Right lobe of liver (tissue), 6 donors: Measurements from ENCODE around the gene BCL2. TPM values are rescaled to one million over a fixed set of nuclear protein-coding genes. Genes with fewer than 3 reads are reported as not detected.
A peak's percentile ranks its signal among the peaks of the same experiment; 100 is the strongest.

ENCODE experiments used
- ATAC-seq, 4 donors: fragments of 200-7000 bp; cut with Tn5 transposase; one replicate each; pipeline ENCODE4 v1.9.1; 2020; ENCODE audit warnings: mild to moderate bottlenecking in 4 of 4, moderate library complexity in 4 of 4
- DNase-seq, 3 donors: peaks; one replicate each; pipeline ENCODE4 v3.0.0-alpha.2; 2020
- H3K27ac ChIP-seq, 3 donors: fragments of 200-600 bp; one replicate each; pipeline ENCODE4 v1.8.0; 2022
- H3K27me3 ChIP-seq, 2 donors: fragments of 200-600 bp; one replicate each; pipeline ENCODE4 v1.8.0; 2022
- H3K36me3 ChIP-seq, 4 donors: fragments of 200-600 bp; sonication (generic) in 1 of 4; one replicate each; pipeline versions ENCODE4 v1.5.1 to v1.8.0; 2017 to 2022; ENCODE audit warnings: control low read depth in 1 of 4
- H3K4me1 ChIP-seq, 4 donors: fragments of 200-600 bp; sonication (generic) in 1 of 4; one replicate each; pipeline versions ENCODE4 v1.5.1 to v1.8.0; 2017 to 2022; ENCODE audit warnings: control low read depth in 1 of 4
- H3K4me3 ChIP-seq, 3 donors: fragments of 200-600 bp; one replicate each; pipeline ENCODE4 v1.8.0; 2022
- H3K9me3 ChIP-seq, 4 donors: fragments of 200-600 bp; sonication (generic) in 1 of 4; one replicate each; pipeline versions ENCODE4 v1.5.1 to v1.8.0; 2017 to 2022; ENCODE audit warnings: control low read depth in 1 of 4
- POLR2A ChIP-seq: fragments of 450-650 bp; IDR thresholded peaks from one replicate; pipeline ENCODE4 v1.6.1; 2017; ENCODE audit warnings: antibody characterized with exemption, mild to moderate bottlenecking
- whole genome bisulfite sequencing: methylation state at CpG from one replicate; pipeline ENCODE4 v1.1.6; 2018; ENCODE audit warnings: low coverage, low lambda C conversion rate; ENCODE audit not compliant: insufficient coverage; ENCODE audit errors: missing lambda C conversion rate; 5-methylcytosine and 5-hydroxymethylcytosine counted together
- intact Hi-C, 2 donors: fragments of 100-400 bp; cut with DNase I; formaldehyde crosslinking; loops; one replicate each; pipeline versions ENCODE4 v1.11.2 to v1.14.1; 2022
- total RNA-seq, 6 experiments: library from RNA; depleted of rRNA in 2 of 6; stranded (reverse); fragments of >200 nt in 2 of 6; fragmentation: NEBNext Ultra II Directional in 3 of 6; extraction: Animal tissue kit (Norgen Biotek cat#: 25700) in 3 of 6; gene quantifications; one replicate each; pipeline versions ENCODE4 v1.1.0 to v1.2.4, GENCODE V29; 2016 to 2023
- TF ChIP-seq, protein P1 (sequence below), 4 donors: fragments of 200-600 bp in 3 of 4; fragments of 450-650 bp in 1 of 4; IDR thresholded peaks; one replicate each; pipeline versions ENCODE4 v1.5.1 to v1.8.0; 2016 to 2022; ENCODE audit warnings: antibody characterized with exemption in 4 of 4, mild to moderate bottlenecking in 2 of 4
- donor health status: DM: no; HTN: yes; CAD: no.
- donor health status: DM: no; HTN: no; CAD: no.
- donor health status: DM: no; HTN: no; CAD: no.
- donor health status: DM: no; HTN: yes; CAD: no.
- donor health status: DM: no; HTN: yes; CAD: no.

BCL2 gene
- total RNA-seq, 6 experiments from 2014 or later = 0.73 to 4.7 (median 2.7) TPM

DNA sequence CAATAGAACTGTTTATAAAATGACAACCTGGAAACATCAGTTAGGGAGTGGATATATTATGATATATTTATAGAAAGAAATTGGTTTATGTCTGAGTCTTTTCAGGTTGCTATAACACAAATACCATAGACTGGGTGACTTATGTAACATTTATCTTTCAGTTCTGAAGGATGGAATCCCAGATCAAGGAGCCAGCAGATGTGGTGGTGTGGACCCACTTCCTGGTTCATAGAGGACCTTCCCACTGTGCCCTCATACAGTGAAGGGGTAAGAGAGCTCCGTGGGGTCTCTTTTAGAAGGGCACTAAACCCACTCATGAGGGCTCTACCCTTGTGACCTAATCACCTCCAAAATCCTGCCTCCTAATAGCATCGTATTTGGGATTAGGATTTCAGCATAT, 86.7 kb downstream of the BCL2 start:
- no peak for DNase-seq
- Histone ChIP-seq H3K9me3 (no peaks in the 10 kb centered on the region), H3K27me3 (no peaks in the 10 kb centered on the region), H3K4me3 (no peak overlapping the region), H3K36me3 (peaks cover 0 to 4% (median 0%) of the 10 kb centered on the region in 4 donors), H3K27ac (no peak overlapping the region), H3K4me1 (peaks cover 0 to 7% (median 1%) of the 10 kb centered on the region in 4 donors)
- WGBS = 42% methylated on average over 2 of the region's 2 CpGs
- intact Hi-C loops = no loop called here
- ATAC-seq = no peak
- TF ChIP-seq, protein P1, sequence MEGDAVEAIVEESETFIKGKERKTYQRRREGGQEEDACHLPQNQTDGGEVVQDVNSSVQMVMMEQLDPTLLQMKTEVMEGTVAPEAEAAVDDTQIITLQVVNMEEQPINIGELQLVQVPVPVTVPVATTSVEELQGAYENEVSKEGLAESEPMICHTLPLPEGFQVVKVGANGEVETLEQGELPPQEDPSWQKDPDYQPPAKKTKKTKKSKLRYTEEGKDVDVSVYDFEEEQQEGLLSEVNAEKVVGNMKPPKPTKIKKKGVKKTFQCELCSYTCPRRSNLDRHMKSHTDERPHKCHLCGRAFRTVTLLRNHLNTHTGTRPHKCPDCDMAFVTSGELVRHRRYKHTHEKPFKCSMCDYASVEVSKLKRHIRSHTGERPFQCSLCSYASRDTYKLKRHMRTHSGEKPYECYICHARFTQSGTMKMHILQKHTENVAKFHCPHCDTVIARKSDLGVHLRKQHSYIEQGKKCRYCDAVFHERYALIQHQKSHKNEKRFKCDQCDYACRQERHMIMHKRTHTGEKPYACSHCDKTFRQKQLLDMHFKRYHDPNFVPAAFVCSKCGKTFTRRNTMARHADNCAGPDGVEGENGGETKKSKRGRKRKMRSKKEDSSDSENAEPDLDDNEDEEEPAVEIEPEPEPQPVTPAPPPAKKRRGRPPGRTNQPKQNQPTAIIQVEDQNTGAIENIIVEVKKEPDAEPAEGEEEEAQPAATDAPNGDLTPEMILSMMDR (IDR thresholded peaks at IDR 0.05) = no peak

DNA sequence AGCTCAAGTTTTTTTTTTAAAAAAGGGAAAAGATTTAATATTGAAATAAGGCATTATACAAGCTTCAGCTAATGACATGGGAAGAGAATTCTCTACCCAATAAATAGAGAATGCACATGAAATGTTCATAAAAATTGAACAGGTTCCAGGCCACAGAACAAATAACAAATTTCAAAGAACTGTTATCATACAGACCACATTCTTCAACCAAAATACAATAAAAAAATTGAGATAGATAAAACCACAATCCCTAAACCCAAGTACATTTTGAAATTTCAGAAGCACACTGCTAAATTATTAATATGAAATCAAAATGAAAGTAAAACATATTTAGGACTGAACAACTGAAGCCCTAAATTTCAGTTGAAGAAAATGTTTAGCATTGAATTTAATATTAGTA, 89.6 kb downstream of the BCL2 start:
- no peak for ATAC-seq
- TF ChIP-seq POLR2A = no peak
- TF ChIP-seq, protein P1 (IDR thresholded peaks at IDR 0.05) = no peak
- intact Hi-C loops = no loop called here
- Histone ChIP-seq H3K9me3 (no peaks in the 10 kb centered on the region), H3K27ac (no peak overlapping the region), H3K4me3 (no peak overlapping the region), H3K36me3 (peaks cover 0 to 4% (median 0%) of the 10 kb centered on the region in 4 donors), H3K4me1 (no peaks in the 10 kb centered on the region), H3K27me3 (no peaks in the 10 kb centered on the region)
- no peak for DNase-seq

DNA sequence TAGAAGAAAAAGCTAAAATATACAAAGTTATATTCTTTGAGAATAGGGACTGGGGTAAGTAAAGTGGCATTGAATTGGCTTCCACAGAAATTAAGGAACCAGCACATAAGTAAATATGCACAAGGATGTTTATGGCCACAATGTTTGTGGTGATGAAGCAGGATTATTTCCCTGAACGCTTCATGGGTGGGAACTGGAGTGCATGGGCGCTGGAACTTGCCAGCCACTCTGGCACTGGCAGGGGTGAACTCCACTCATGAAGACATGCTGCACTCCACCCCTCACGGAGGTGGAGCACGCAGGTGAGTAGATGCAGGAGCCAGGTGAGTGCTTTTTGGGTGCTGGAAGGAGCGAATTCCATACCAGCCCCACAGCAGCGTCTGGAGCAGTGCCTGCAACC, 94.1 kb downstream of the BCL2 start:
- Histone ChIP-seq H3K27ac (no peak overlapping the region), H3K4me3 (no peak overlapping the region), H3K4me1 (no peaks in the 10 kb centered on the region), H3K27me3 (no peaks in the 10 kb centered on the region), H3K36me3 (peaks cover 0 to 1% (median 0%) of the 10 kb centered on the region in 4 donors), H3K9me3 (no peaks in the 10 kb centered on the region)
- 83% methylated on average over 1 of the region's 6 CpGs for WGBS
- no peak for TF ChIP-seq POLR2A
- intact Hi-C loops = no loop called here
- DNase-seq = no peak
- ATAC-seq = no peak

DNA sequence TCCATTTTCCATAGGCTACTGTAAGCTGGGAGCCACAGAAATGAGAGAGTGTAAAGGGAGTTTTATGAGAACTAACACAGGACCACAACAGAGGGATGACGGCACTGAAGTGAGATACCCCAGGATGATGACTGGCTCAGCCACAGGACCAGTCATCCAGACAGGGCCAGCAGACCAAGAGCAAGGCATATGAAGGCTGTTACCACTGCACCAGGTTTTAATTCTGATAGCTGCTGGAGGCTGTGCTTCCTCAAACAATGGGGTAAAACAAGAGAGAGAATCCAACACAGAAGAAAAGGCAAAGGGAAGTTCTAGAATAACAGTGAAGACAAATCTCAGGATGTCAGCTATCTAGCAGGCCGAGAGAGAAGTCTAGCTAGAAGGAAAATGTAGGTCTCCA, 94.9 kb downstream of the BCL2 start:
- ATAC-seq (peak in 1 of 4 donors; percentile 28), DNase-seq (no peak)
- H3K27ac ChIP-seq = no peak overlapping the region
- no peaks in the 10 kb centered on the region for H3K9me3 ChIP-seq
- no peak for TF ChIP-seq POLR2A
- TF ChIP-seq, protein P1 (IDR thresholded peaks at IDR 0.05) = no peak
- no peak overlapping the region for H3K4me3 ChIP-seq
- H3K36me3 ChIP-seq = no peaks in the 10 kb centered on the region
- no peaks in the 10 kb centered on the region for H3K4me1 ChIP-seq
- no peaks in the 10 kb centered on the region for H3K27me3 ChIP-seq
- 51% methylated on average over 2 of the region's 2 CpGs for WGBS
- intact Hi-C loops = no loop called here

DNA sequence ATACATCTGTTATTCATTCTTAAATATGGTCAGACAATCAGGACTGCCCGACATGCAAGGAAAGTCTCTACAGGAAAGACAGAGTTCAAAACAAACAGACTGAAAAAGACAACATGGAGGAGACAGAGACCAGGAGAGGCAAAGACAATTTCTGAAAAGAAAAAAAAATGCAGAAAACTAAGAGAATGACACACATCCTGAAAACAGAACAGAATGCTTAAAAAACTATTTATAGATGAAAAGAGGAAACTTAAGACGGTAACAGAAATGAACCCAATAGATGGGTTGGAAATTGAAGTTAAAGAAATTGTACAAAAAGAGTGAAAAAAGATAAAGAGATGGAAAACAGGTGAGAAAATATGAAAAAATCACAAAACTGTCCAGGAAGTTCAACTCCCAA, 95.7 kb downstream of the BCL2 start:
- no peaks in the 10 kb centered on the region for H3K36me3 ChIP-seq
- no peak for ATAC-seq
- no peaks in the 10 kb centered on the region for H3K9me3 ChIP-seq
- no peaks in the 10 kb centered on the region for H3K4me1 ChIP-seq
- intact Hi-C loops = no loop called here
- TF ChIP-seq, protein P1 (IDR thresholded peaks at IDR 0.05) = no peak
- no peak for TF ChIP-seq POLR2A
- no peak for DNase-seq
- H3K27ac ChIP-seq = no peak overlapping the region
- no peak overlapping the region for H3K4me3 ChIP-seq
- H3K27me3 ChIP-seq = no peaks in the 10 kb centered on the region
- 43% methylated on average over 2 of the region's 2 CpGs for WGBS
